Brain microvascular endothelial cell (primary cell): Measurements from ENCODE around the gene CALN1.

Source experiments
- DNase-seq: peaks from one replicate; pipeline ENCODE4 v3.0.0-alpha.2; 2020
- H3K27ac ChIP-seq: fragments of 250-450 bp; sonication (Bioruptor Pico); 2 replicates; pipeline ENCODE4 v1.5.1; 2020; ENCODE audit warnings: mild to moderate bottlenecking, moderate library complexity
- H3K27me3 ChIP-seq: fragments of 250-450 bp; sonication (Bioruptor Pico); replicated peaks from 2 replicates; pipeline ENCODE4 v1.5.1; 2020; ENCODE audit warnings: mild to moderate bottlenecking
- H3K36me3 ChIP-seq: fragments of 250-450 bp; sonication (Bioruptor Pico); replicated peaks from 2 replicates; pipeline ENCODE4 v1.5.1; 2020; ENCODE audit warnings: mild to moderate bottlenecking
- H3K4me3 ChIP-seq: 2 replicates; pipeline ENCODE4 v1.5.1; 2011; ENCODE audit warnings: low read depth, mild to moderate bottlenecking, control low read depth, low read length, moderate library complexity
- CTCF ChIP-seq: IDR thresholded peaks from 2 replicates; pipeline ENCODE4 v1.5.1; 2011; ENCODE audit warnings: low read depth, mild to moderate bottlenecking, moderate library complexity, low read length, control low read depth, inconsistent platforms; ENCODE audit errors: missing control alignments
- in situ Hi-C: cut with HindIII; loops from 2 replicates; pipeline ENCODE4 v1.10.0; 2017; ENCODE audit warnings: low sequenced_read_pairs, low pct_ligation_motif_present

The CALN1 gene

GRCh38 chr7:72437061-72437585 lies 25.0 kb upstream of the CALN1 start:
- no peak for DNase-seq
- Histone ChIP-seq H3K36me3 (no peaks in the 10 kb centered on the region), H3K27ac (no peak overlapping the region), H3K4me3 (no peak overlapping the region), H3K27me3 (no peaks in the 10 kb centered on the region)
- TF ChIP-seq CTCF, result no peak
- in situ Hi-C loops, result no loop called here

- H3K36me3 ChIP-seq, result no peaks in the 10 kb centered on the region
- H3K27me3 ChIP-seq, result no peaks in the 10 kb centered on the region
- H3K27ac ChIP-seq, result no peak overlapping the region
- in situ Hi-C loops, result no loop called here
- no peak for TF ChIP-seq CTCF
- no peak for DNase-seq
- H3K4me3 ChIP-seq, result no peak overlapping the region
Measured at GRCh38 chr7:72435925-72436480, 23.9 kb upstream of the CALN1 start.

GRCh38 chr7:72435366-72435765 lies 23.2 kb upstream of the CALN1 start:
- DNase-seq, result no peak
- Histone ChIP-seq H3K36me3 (no peaks in the 10 kb centered on the region), H3K4me3 (no peak overlapping the region), H3K27ac (no peak overlapping the region), H3K27me3 (no peaks in the 10 kb centered on the region)
- TF ChIP-seq CTCF, result no peak
- in situ Hi-C loops, result no loop called here

GRCh38 chr7:72430531-72430930 lies 18.4 kb upstream of the CALN1 start:
- Histone ChIP-seq H3K27me3 (no peaks in the 10 kb centered on the region), H3K36me3 (no peaks in the 10 kb centered on the region), H3K27ac (no peak overlapping the region), H3K4me3 (no peak overlapping the region)
- no peak for DNase-seq
- in situ Hi-C loops, result no loop called here
- no peak for TF ChIP-seq CTCF

- TF ChIP-seq CTCF, result no peak
- in situ Hi-C loops, result no loop called here
- Histone ChIP-seq H3K27me3 (no peaks in the 10 kb centered on the region), H3K27ac (no peak overlapping the region), H3K4me3 (no peak overlapping the region), H3K36me3 (no peaks in the 10 kb centered on the region)
- DNase-seq, result no peak
Measured at GRCh38 chr7:72429316-72429715, 17.2 kb upstream of the CALN1 start.

- TF ChIP-seq CTCF, result no peak
- Histone ChIP-seq H3K4me3 (no peak overlapping the region), H3K36me3 (no peaks in the 10 kb centered on the region), H3K27ac (no peak overlapping the region), H3K27me3 (no peaks in the 10 kb centered on the region)
- DNase-seq, result no peak
- in situ Hi-C loops, result no loop called here
Measured at GRCh38 chr7:72416846-72417245, 4.7 kb upstream of the CALN1 start.
